GM21381 (cell line): Measurements from ENCODE around the gene ADGRL3.
"Not testable (repeated sequence)": the region's sequence is repeated elsewhere in the genome, so short reads cannot be mapped to it uniquely, and the experiment has no call there.

ENCODE experiments used
- ATAC-seq: cut with Tn5 transposase; IDR thresholded peaks from one replicate; pipeline ENCODE4 v1.9.1; 2021; ENCODE audit warnings: mild to moderate bottlenecking, moderate library complexity; ENCODE audit not compliant: unreplicated experiment

ADGRL3 gene

DNA sequence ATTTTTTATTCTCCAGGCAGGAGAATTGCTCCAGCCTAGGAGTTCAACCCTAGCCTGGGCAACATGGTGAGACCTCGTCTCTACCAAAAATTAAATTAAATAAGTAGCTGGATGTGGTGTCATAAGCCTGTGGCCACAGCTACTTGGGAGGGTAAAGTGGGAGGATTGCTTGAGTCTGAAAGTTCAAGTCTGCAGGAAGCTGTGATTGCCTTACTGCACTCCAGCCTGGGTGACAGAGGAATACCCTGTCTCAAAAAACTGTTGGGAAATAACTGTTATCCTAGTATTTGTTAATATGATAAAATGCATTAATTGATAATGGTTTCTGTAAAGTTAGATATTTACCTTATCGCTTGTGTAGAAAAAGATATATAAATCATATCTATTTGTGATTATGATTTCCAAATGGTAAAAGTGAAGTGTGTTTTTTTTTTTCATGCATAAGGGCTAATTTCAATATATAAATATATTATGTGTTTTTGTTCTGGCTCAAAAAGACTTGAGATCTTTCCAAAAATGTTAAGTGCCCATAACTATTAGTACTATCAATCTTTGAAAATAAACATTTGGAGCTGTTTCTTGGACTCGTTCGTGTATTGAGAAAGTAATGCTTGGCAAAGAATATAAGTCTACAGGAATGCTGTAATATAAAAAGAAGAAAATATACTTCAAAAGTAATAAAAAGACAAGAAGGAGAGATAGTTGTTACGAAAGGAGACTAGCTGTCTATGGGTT is 396.6 kb downstream of the ADGRL3 start:
- no peak for ATAC-seq

DNA sequence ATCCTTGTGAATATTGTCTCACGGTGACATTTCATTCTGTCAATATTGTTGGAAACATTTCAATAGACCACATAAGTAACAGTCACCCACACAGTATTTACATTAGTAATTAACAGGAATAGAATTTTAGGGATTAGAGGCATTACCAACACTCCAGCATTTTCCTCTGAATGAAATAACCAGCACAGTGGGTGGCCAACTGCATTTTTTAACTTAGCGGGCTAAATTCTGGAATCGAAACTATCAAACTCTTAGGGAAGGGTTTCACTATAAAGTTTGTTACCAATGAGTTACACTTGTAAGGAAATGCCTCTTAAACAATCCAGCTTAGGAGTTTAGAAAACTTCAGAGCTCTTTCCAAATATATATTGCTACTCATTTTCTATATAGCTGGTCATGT is 403.0 kb downstream of the ADGRL3 start:
- ATAC-seq: no peak

DNA sequence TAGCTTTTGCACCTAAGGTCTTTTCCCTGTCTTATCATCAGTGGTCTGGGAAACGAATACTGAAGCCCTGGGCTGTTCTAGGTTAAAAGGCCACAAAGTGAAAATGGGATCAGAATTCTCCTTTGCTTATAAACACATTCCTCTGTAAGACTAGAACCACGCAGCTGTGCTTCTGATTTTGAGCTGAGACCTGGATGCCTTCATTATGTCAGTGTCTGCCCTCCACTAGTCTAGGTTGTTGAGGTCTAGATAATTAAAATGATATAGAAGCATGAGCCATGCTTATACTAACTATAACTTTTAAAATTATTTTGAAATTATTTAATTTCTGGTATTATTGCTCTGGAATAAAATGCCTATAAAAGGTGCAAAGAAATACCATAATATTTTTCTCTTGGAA is 403.9 kb downstream of the ADGRL3 start:
- no peak for ATAC-seq

DNA sequence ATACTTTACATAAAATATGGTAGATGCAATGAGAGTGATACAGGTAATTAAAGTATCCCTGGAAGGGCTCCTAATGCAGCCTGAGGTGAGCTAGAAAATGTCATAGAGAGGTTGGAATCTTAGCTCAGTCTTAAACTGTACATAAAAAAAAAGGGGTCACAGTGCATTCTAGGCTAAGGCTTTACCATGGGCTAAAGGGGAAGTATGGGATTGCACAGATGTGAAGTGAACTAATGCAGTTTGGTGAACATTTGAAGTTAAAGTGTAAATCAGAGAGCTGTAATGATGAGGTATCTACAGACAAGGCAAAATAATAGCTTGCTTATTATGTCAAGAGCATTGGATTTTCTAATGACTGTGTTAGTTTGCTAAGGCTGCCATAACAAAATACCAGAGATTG is 405.9 kb downstream of the ADGRL3 start:
- ATAC-seq: no peak

GRCh38 chr4:61614231-61614630 is 414.1 kb downstream of the ADGRL3 start:
- no peak for ATAC-seq

GRCh38 chr4:61619528-61619927 is 419.4 kb downstream of the ADGRL3 start:
- no peak for ATAC-seq

GRCh38 chr4:61628282-61628681 is 428.2 kb downstream of the ADGRL3 start:
- ATAC-seq: no peak

- no peak for ATAC-seq
These were observed 428.6 kb downstream of the ADGRL3 start for GRCh38 chr4:61628727-61629126.

DNA sequence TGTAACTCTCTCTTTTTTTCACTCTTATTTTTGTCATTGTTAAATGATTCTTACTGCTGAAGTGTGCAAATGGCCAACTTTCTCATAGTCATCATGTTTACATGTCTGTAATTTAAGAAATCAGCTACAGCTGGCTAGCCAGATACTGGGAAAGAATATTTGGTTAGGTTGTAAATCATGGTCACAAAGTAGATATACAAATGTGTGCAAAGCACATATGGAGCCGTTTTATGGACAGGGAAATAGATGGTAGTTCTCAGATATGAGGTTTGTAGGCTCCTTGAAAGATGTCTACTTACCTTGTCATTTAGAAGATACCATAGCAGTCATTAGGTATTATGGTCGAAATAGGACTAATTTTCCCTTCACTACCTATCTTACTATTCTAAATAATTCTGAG is 430.4 kb downstream of the ADGRL3 start:
- no peak for ATAC-seq

- ATAC-seq: no peak
These were observed 438.5 kb downstream of the ADGRL3 start for GRCh38 chr4:61638591-61638990.

GRCh38 chr4:61646746-61647350 is 446.7 kb downstream of the ADGRL3 start:
- ATAC-seq: not testable (repeated sequence)

DNA sequence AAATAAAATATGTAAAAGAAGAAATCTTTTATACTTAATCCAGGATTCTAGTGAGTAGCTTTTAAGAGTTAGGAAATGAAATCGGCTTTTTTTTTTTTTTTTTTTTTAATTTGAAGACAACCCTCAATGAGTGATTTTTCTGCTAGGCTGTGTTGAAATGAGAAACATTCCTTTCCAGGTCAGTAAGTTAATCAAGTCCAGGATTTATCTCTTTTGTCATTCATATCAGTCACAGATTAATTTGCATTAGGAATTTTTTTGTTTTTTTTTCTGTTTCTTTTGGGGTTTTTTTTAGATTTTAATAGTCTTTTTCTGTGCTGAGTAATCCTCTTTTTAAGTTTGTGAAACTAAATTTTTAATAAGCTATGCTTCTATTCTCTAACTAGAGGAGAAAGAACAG is 448.1 kb downstream of the ADGRL3 start:
- no peak for ATAC-seq

DNA sequence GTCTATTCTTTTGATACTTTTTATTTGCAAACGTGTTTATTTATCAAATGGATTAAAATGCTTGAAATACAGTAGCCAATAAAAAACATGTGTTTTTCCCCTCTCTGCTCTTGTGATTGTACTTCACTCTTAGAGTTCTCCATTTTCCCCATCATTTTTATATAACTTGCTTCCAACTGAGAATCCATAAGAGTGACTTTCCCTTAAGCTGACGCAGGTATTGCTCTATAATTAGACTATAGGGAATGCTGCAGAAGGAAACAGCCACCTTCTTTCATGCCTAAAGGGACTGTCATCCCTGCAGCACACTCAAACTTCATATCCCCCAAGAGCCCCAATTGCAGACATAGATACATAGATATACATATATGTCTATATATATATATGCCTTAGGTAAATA is 456.9 kb downstream of the ADGRL3 start:
- no peak for ATAC-seq

GRCh38 chr4:61661960-61662359 is 461.8 kb downstream of the ADGRL3 start:
- ATAC-seq: no peak

DNA sequence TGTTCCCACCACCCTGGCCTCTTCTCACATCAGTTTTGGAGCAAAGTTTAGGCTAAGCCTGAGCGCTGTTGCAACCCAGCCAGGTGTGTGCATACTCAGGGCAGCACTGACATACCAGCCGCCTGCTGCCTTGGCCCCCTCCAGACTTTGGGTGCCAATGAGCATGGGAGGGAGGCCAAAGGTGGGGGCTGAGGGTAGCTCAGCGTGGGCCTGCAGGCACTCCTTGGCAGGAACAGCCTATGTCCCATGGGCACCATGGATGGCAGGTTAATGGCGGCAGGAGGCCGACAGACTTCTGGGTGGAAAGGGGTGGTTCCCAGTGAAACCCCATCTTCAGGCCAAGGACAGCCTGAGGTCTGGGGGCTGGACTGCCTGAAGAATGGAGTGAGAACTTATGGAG is 462.2 kb downstream of the ADGRL3 start:
- ATAC-seq: no peak

GRCh38 chr4:61663310-61663709 is 463.2 kb downstream of the ADGRL3 start:
- no peak for ATAC-seq

DNA sequence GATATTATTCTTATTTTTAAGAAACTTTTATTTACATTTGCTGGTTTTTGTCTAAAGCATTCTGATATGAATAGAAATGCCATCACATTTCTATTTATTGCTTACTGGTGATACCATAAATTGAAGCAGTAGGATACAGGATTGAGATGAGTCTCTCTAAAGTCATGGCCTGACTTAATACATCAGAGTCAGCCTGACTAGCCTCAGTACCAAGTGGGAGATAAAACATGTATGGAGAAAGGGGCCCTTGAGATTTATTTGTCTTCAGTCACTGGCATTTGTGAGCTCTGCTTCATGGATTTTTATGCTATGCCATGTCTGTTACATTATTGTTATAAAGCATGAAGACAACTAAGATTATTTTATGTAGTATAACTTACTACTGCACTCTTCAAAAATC is 465.5 kb downstream of the ADGRL3 start:
- ATAC-seq: no peak

- ATAC-seq: no peak
These were observed 466.1 kb downstream of the ADGRL3 start for GRCh38 chr4:61666244-61666643.

DNA sequence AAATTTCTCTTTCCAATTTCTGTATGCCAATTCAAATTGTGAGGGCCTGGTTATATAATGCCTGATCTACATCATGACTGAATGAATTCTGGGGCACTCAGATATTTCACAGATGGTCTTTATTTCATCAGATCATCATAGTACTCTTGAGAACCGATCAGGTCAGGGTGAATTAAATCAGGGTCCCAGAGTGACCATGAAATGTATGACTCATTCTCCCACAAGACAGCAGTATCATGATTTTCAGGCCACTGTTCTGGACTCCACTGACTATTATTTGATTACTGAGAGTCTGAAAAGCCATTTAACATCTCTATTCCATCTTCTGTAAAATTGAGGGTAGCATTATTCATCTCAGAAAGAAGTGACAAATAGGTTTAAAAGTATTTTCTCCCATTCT is 471.5 kb downstream of the ADGRL3 start:
- ATAC-seq: no peak

DNA sequence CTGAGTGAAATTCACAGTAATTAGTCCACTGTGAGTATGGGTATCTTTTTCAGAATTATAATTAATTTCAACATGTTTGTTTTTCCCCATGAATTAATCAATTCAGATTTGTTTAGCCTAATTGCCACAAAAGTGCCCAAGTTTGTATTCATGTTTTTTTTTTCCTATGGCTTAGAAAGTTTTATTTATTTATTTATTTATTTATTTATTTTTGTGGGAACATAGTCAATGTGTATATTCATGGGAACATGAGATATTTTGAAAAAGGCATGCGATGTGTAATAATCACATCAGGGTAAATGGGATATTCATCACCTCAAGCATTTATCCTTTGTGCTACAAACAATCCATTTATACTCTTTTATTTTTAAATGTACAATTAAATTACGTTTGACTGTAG is 475.3 kb downstream of the ADGRL3 start:
- ATAC-seq: no peak

DNA sequence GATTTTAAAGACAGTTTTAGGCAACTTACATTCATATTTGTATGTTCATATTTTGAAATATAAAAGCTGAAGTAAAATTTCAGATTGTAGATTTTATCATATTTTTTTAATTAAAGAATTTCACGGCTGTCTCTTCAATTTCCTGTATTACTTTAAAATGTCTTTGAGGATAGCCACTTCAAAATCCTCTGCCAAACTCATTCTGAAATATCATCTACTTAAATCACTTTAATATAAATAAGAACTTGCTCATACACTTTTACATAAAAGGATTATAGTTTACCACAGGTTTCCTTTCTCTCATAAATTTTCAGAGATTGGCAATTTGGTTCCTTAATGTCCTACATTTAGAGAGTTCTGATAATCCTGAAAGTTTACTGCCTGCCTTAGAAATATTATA is 478.2 kb downstream of the ADGRL3 start:
- ATAC-seq: no peak

- no peak for ATAC-seq
These were observed 493.4 kb downstream of the ADGRL3 start for GRCh38 chr4:61693520-61693919.

GRCh38 chr4:61714387-61714911 is 514.3 kb downstream of the ADGRL3 start:
- ATAC-seq: no peak
